Kidney (tissue), 14 donors: ENCODE measurements around the gene NPAS3. TPM values are rescaled to one million over a fixed set of nuclear protein-coding genes. Genes with fewer than 3 reads are reported as not detected.

Experiments
- DNase-seq, 5 donors: peaks; one replicate each; pipeline ENCODE4 v3.0.0-alpha.2; 2013 to 2020
- FAIRE-seq: peaks from 2 replicates; lab custom pipeline; 2012; peaks lifted over from hg19 to GRCh38; lab: Jason Lieb, UNC
- H3K27ac ChIP-seq, 2 donors: one replicate each; pipeline ENCODE4 v1.7.0; 2013; ENCODE audit warnings: low read depth in 2 of 2, low read length in 2 of 2, inconsistent platforms in 1 of 2
- H3K27me3 ChIP-seq: one replicate; pipeline ENCODE4 v1.7.1; 2013; ENCODE audit warnings: low read length, inconsistent platforms; ENCODE audit not compliant: control insufficient read depth, insufficient read depth
- H3K36me3 ChIP-seq, 3 donors: one replicate each; pipeline versions ENCODE4 v1.7.0 to v1.7.1; 2013; ENCODE audit warnings: low read length in 3 of 3, control low read depth in 1 of 3, inconsistent platforms in 1 of 3; ENCODE audit not compliant: insufficient read depth in 3 of 3, control insufficient read depth in 2 of 3
- H3K4me1 ChIP-seq, 3 donors: one replicate each; pipeline versions ENCODE4 v1.7.0 to v1.7.1; 2013; ENCODE audit warnings: low read length in 3 of 3, inconsistent platforms in 1 of 3, low read depth in 1 of 3; ENCODE audit not compliant: control insufficient read depth in 2 of 3, insufficient read depth in 2 of 3
- H3K4me3 ChIP-seq, 3 donors: one replicate each; pipeline versions ENCODE4 v1.7.0 to v1.8.1; 2013; ENCODE audit warnings: low read length in 3 of 3, control low read depth in 1 of 3, inconsistent platforms in 1 of 3
- H3K9ac ChIP-seq, 3 donors: one replicate each; pipeline versions ENCODE4 v1.7.0 to v1.7.1; 2013; ENCODE audit warnings: low read length in 3 of 3, control low read depth in 1 of 3, inconsistent platforms in 1 of 3
- H3K9me3 ChIP-seq, 3 donors: one replicate each; pipeline versions ENCODE4 v1.7.0 to v1.7.1; 2013; ENCODE audit warnings: low read length in 3 of 3, control low read depth in 1 of 3, inconsistent platforms in 1 of 3; ENCODE audit not compliant: control insufficient read depth in 2 of 3, insufficient read depth in 1 of 3
- CTCF ChIP-seq: IDR thresholded peaks from 3 replicates; pipeline ENCODE4 v1.5.1; 2012; ENCODE audit warnings: mild to moderate bottlenecking, moderate library complexity, borderline replicate concordance; ENCODE audit not compliant: insufficient read depth; ENCODE audit errors: extremely low read depth
- intact Hi-C: fragments of 100-400 bp; cut with DNase I; formaldehyde crosslinking; loops from one replicate; pipeline ENCODE4 v1.11.1; 2022
- polyA plus RNA-seq: library from polyadenylated mRNA; stranded (reverse); fragments of 350-450 nt; fragmentation: Illumina TruSeq; extraction: RNeasy Lipid Tissue Mini Kit (QIAGEN cat#74804); gene quantifications from one replicate; pipeline ENCODE4 v1.2.3, GENCODE V29; 2014; ENCODE audit warnings: low read depth, low replicate concordance; ENCODE audit not compliant: insufficient read depth
- total RNA-seq: library from RNA; stranded (reverse); fragmentation: NEBNext Ultra II Directional; extraction: Animal tissue kit (Norgen Biotek cat#: 25700); gene quantifications from one replicate; pipeline ENCODE4 v1.2.1, GENCODE V29; 2021
- donor health status: control.
- donor health status: control.
- donor health status: control.
- donor health status: control.
- donor health status: control.
- donor health status: DM: yes; HTN: yes; CAD: no.
- donor health status: Normal renal cell carcinoma (clear cell type).

Gene NPAS3
- total and polyA plus RNA-seq, 2 donors from 2014 or later = 0.82 to 5.0 TPM

GRCh38 chr14:33029511-33029910 is 90.8 kb downstream of the NPAS3 start:
- no peak for FAIRE-seq
- intact Hi-C loops = no loop called here
- Histone ChIP-seq H3K36me3 (no peaks in the 10 kb centered on the region), H3K9ac (no peak overlapping the region), H3K27me3 (no peaks in the 10 kb centered on the region), H3K9me3 (no peaks in the 10 kb centered on the region), H3K4me3 (no peak overlapping the region), H3K4me1 (no peaks in the 10 kb centered on the region), H3K27ac (no peak overlapping the region)
- no peak for TF ChIP-seq CTCF
- no peak for DNase-seq

GRCh38 chr14:33030386-33030785 is 91.7 kb downstream of the NPAS3 start:
- no peak overlapping the region for H3K4me3 ChIP-seq
- DNase-seq (no peak), FAIRE-seq (no peak)
- TF ChIP-seq CTCF = no peak
- H3K27me3 ChIP-seq = no peaks in the 10 kb centered on the region
- no peaks in the 10 kb centered on the region for H3K36me3 ChIP-seq
- no peaks in the 10 kb centered on the region for H3K4me1 ChIP-seq
- H3K27ac ChIP-seq = no peak overlapping the region
- H3K9me3 ChIP-seq = no peaks in the 10 kb centered on the region
- intact Hi-C loops = no loop called here
- no peak overlapping the region for H3K9ac ChIP-seq

- no peaks in the 10 kb centered on the region for H3K4me1 ChIP-seq
- no peak for DNase-seq
- TF ChIP-seq CTCF = no peak
Measured at GRCh38 chr14:33035416-33036194, 96.9 kb downstream of the NPAS3 start.

GRCh38 chr14:33039311-33039710 is 100.6 kb downstream of the NPAS3 start:
- H3K27me3 ChIP-seq = no peaks in the 10 kb centered on the region
- H3K4me3 ChIP-seq = no peak overlapping the region
- DNase-seq (peak in 1 of 5 donors; percentile 8), FAIRE-seq (no peak)
- H3K9ac ChIP-seq = no peak overlapping the region
- no peaks in the 10 kb centered on the region for H3K36me3 ChIP-seq
- no peaks in the 10 kb centered on the region for H3K4me1 ChIP-seq
- H3K9me3 ChIP-seq = peaks cover 0 to 3% (median 2%) of the 10 kb centered on the region in 3 donors
- TF ChIP-seq CTCF = no peak
- intact Hi-C loops = no loop called here
- H3K27ac ChIP-seq = no peak overlapping the region

More at GRCh38 chr14:33035416-33036194, 96.9 kb downstream of the NPAS3 start:
- H3K4me3 ChIP-seq = no peak overlapping the region
- no peak overlapping the region for H3K27ac ChIP-seq
- intact Hi-C loops = no loop called here
- H3K36me3 ChIP-seq = no peaks in the 10 kb centered on the region
- H3K9me3 ChIP-seq = no peaks in the 10 kb centered on the region
- H3K9ac ChIP-seq = no peak overlapping the region
- H3K27me3 ChIP-seq = no peaks in the 10 kb centered on the region
- FAIRE-seq = no peak
